Endothelial cell of umbilical vein (primary cell): ENCODE data around the gene EHMT1. TPM values are rescaled to one million over a fixed set of nuclear protein-coding genes. Genes with fewer than 3 reads are reported as not detected.
"Not testable (repeated sequence)": the region's sequence is repeated elsewhere in the genome, so short reads cannot be mapped to it uniquely, and the experiment has no call there.

Experiments
- BruUV-seq: library from RNA; stranded (reverse); fragments of 400-500 nt; replicated peaks from 2 replicates; lab custom pipeline; 2021; lab: Mats Ljungman, UMichigan
- CTCF ChIA-PET: fragments of 300-600, 350-600 bp; sonication (Branson Sonifier 250); formaldehyde crosslinking; loops from one replicate; lab custom pipeline; 2021; ENCODE audit warnings: antibody characterized with exemption, inconsistent platforms; lab: Charles Lee
- POLR2A ChIA-PET: fragments of 300-600, 350-600 bp; sonication (Branson Sonifier 250); formaldehyde crosslinking; loops from one replicate; lab custom pipeline; 2021; ENCODE audit warnings: antibody characterized with exemption, inconsistent platforms; lab: Charles Lee
- DNase-seq: peaks from one replicate; pipeline ENCODE4 v3.0.0-alpha.2; 2011; ENCODE audit warnings: low read depth, low spot score
- FAIRE-seq: peaks from 2 replicates; lab custom pipeline; 2011; peaks lifted over from hg19 to GRCh38; lab: Jason Lieb, UNC
- H2AFZ ChIP-seq: 2 replicates; pipeline ENCODE4 v1.6.0; 2012; ENCODE audit warnings: low read depth, low read length, control low read depth, inconsistent platforms
- H3K27ac ChIP-seq: 2 replicates; pipeline ENCODE4 v1.5.1; 2011; ENCODE audit warnings: low read depth, mild to moderate bottlenecking, control low read depth, low read length, moderate library complexity; ENCODE audit not compliant: insufficient read depth
- H3K27me3 ChIP-seq, 2 experiments: 2 replicates each; pipeline versions ENCODE4 v1.6.0 to v1.6.1; 2011; ENCODE audit warnings: low read length in 2 of 2, mixed read lengths in 1 of 2; ENCODE audit not compliant: control insufficient read depth in 2 of 2, insufficient read depth in 2 of 2
- H3K36me3 ChIP-seq, 2 experiments: 2 replicates in 1 of 2; 3 replicates in 1 of 2; pipeline ENCODE4 v1.5.1; 2011; ENCODE audit warnings: low read length in 2 of 2, mild to moderate bottlenecking in 1 of 2, moderate library complexity in 1 of 2; ENCODE audit not compliant: control insufficient read depth in 2 of 2, insufficient read depth in 2 of 2; ENCODE audit errors: extremely low read depth in 1 of 2
- H3K4me1 ChIP-seq: 3 replicates; pipeline ENCODE4 v1.5.1; 2011; ENCODE audit warnings: mild to moderate bottlenecking, low read length; ENCODE audit not compliant: control insufficient read depth, insufficient read depth; ENCODE audit errors: extremely low read depth
- H3K4me2 ChIP-seq: 2 replicates; pipeline ENCODE4 v1.6.1; 2011; ENCODE audit warnings: low read length, control low read depth, mixed read lengths; ENCODE audit not compliant: insufficient read depth
- H3K4me3 ChIP-seq, 3 experiments: fragments of 200-600 bp in 1 of 3; sonication (generic), shearing (Covaris generic) in 1 of 3; replicated peaks in 1 of 3; 2 replicates each; pipeline ENCODE4 v1.5.1; 2011 to 2016; ENCODE audit warnings: control low read depth in 3 of 3, low read length in 3 of 3, mild to moderate bottlenecking in 2 of 3, inconsistent platforms in 1 of 3, low read depth in 1 of 3, moderate library complexity in 1 of 3; ENCODE audit not compliant: insufficient read depth in 1 of 3
- H3K79me2 ChIP-seq: 2 replicates; pipeline ENCODE4 v1.6.0; 2012; ENCODE audit warnings: low read length, inconsistent platforms; ENCODE audit not compliant: control insufficient read depth, insufficient read depth
- H3K9ac ChIP-seq: replicated peaks from 2 replicates; pipeline ENCODE3; 2011; ENCODE audit warnings: low read length, control low read depth; ENCODE audit not compliant: insufficient read depth; ENCODE audit errors: extremely low read depth
- H3K9me1 ChIP-seq: replicated peaks from 3 replicates; pipeline ENCODE4 v1.6.0; 2011; ENCODE audit warnings: mild to moderate bottlenecking, low read length; ENCODE audit not compliant: control insufficient read depth, insufficient read depth; ENCODE audit errors: extremely low read depth
- H3K9me3 ChIP-seq: replicated peaks from 2 replicates; pipeline ENCODE4 v1.5.1; 2012; ENCODE audit warnings: low read length, inconsistent platforms; ENCODE audit not compliant: control insufficient read depth, insufficient read depth
- H4K20me1 ChIP-seq: replicated peaks from 2 replicates; pipeline ENCODE3; 2011; ENCODE audit warnings: mild to moderate bottlenecking, low read length; ENCODE audit not compliant: control insufficient read depth, insufficient read depth; ENCODE audit errors: extremely low read depth
- dilution Hi-C: fragments of 300-500 bp; cut with MboI; formaldehyde crosslinking; loops from one replicate; pipeline ENCODE4 v1.15.0; 2019; ENCODE audit warnings: low sequenced_read_pairs; ENCODE audit not compliant: extremely low pct_ligation_motif_present
- intact Hi-C: fragments of 100-400 bp; cut with micrococcal nuclease; formaldehyde crosslinking; loops from one replicate; pipeline ENCODE4 v1.10.0; 2022
- microRNA counts: library from miRNA; unstranded; fragments of <30 nt; microRNA quantifications from one replicate; lab custom pipeline; 2016
- microRNA-seq: library from miRNA; unstranded; fragments of <30 nt; microRNA quantifications from one replicate; pipeline ENCODE4 v1.2.0, GENCODE V29; 2021; ENCODE audit warnings: borderline number of aligned reads, borderline replicate concordance
- polyA plus RNA-seq, 4 experiments: library from polyadenylated mRNA; depleted of rRNA in 3 of 4; stranded (reverse) in 3 of 4; unstranded in 1 of 4; fragments of >200 nt; gene quantifications; 2 replicates each; pipeline versions ENCODE4 v1.2.1 to v1.2.3, GENCODE V29; 2011 to 2012; ENCODE audit warnings: missing spikeins in 1 of 4
- small RNA-seq: library from RNA; depleted of rRNA; stranded (forward); fragments of <200 nt; gene quantifications from one replicate; pipeline ENCODE3, GENCODE V24; 2012; ENCODE audit warnings: low replicate concordance, low read depth; ENCODE audit not compliant: insufficient read depth, insufficient read length
- total RNA-seq: library from RNA; stranded (reverse); gene quantifications from 2 replicates; pipeline ENCODE4 v1.2.3, GENCODE V29; 2021

EHMT1 gene
- total and polyA plus RNA-seq, 2 donors (not counting 3 experiments of a cell fraction or from before 2014, with no cell fraction given): 48.2 to 104 TPM

DNA sequence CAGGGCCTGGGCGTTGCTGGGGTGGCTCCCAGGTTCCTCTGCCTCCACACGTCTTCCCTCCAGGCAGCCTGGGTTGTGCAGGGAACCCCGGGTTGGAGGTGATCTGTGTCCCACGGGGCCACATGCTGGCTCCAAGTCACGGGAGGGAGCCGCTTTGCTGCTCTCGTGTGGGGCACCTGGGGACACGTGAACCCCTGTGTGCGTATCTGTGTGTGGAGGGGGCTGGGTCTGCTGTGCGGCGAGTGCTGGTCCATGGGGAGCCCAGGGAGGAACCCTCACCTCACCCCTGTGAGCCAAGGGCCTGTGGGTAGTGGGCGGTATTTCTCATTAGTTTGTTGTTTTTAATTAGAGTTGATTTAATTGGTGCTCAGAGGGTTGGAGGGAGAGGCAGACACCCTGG is 266.3 kb downstream of the EHMT1 start:
- H3K4me2 ChIP-seq, H3K4me1 ChIP-seq, POLR2A ChIA-PET, H3K79me2 ChIP-seq, H4K20me1 ChIP-seq, H2AFZ ChIP-seq, CTCF ChIA-PET, DNase-seq, intact Hi-C loops, H3K9me3 ChIP-seq, H3K9me1 ChIP-seq, BruUV-seq, H3K27me3 ChIP-seq, H3K4me3 ChIP-seq, dilution Hi-C loops, H3K27ac ChIP-seq, FAIRE-seq, H3K36me3 ChIP-seq, H3K9ac ChIP-seq: not testable (repeated sequence)

MicroRNAs within 50 kb of the gene (microRNA counts, 767-probe panel; counts per million panel counts)
- microRNA hsa-miR-602 (lab: Ali Mortazavi, UCI): 723 counts per million, percentile 96 among the panel's probes with 10 or more counts

Small RNAs within 50 kb of the gene (microRNA-seq; reads per million reads assigned to microRNA genes)
- not detected for gene MIR602

Small RNAs within 50 kb of the gene (small RNA-seq; reads per million reads assigned to genes)
- gene MIR602: not detected
- not detected for gene RF00017

Other genes starting within 250 kb of the EHMT1 start
- 26.6 and 30.3 TPM in 2 replicates for gene EXD3, start 195.8 kb upstream of the EHMT1 start, total RNA-seq
- 17.7 and 24.7 TPM in 2 replicates for gene EXD3, start 195.8 kb upstream of the EHMT1 start, polyA plus RNA-seq
- 0.91 and 1.3 TPM in 2 replicates for gene NOXA1, start 195.6 kb upstream of the EHMT1 start, total RNA-seq
- 0.40 and 0.51 TPM in 2 replicates for gene NOXA1, start 195.6 kb upstream of the EHMT1 start, polyA plus RNA-seq
- 0.42 and 0.51 TPM in 2 replicates for gene ENTPD8, start 177.6 kb upstream of the EHMT1 start, total RNA-seq
- 0.44 and 0.45 TPM in 2 replicates for gene ENTPD8, start 177.6 kb upstream of the EHMT1 start, polyA plus RNA-seq
- 43.3 and 45.4 TPM in 2 replicates for gene NSMF, start 159.7 kb upstream of the EHMT1 start, total RNA-seq
- gene NSMF, start 159.7 kb upstream of the EHMT1 start, polyA plus RNA-seq: 53.7 and 66.9 TPM in 2 replicates
- 1.9 TPM in 2 replicates for gene PNPLA7, start 68.6 kb upstream of the EHMT1 start, total RNA-seq
- gene PNPLA7, start 68.6 kb upstream of the EHMT1 start, polyA plus RNA-seq: 1.0 and 1.2 TPM in 2 replicates
- 50.7 and 53.3 TPM in 2 replicates for gene MRPL41, start 67.1 kb upstream of the EHMT1 start, total RNA-seq
- gene MRPL41, start 67.1 kb upstream of the EHMT1 start, polyA plus RNA-seq: 50.4 and 90.1 TPM in 2 replicates
- 43.2 TPM in 2 replicates for gene DPH7, start 40.1 kb upstream of the EHMT1 start, total RNA-seq
- 40.8 and 41.8 TPM in 2 replicates for gene DPH7, start 40.1 kb upstream of the EHMT1 start, polyA plus RNA-seq
- gene ZMYND19, start 28.5 kb upstream of the EHMT1 start, total RNA-seq: 32.6 and 35.4 TPM in 2 replicates
- 22.3 and 22.8 TPM in 2 replicates for gene ZMYND19, start 28.5 kb upstream of the EHMT1 start, polyA plus RNA-seq
- gene ARRDC1, start 13.3 kb upstream of the EHMT1 start, total RNA-seq: 21.5 and 22.5 TPM in 2 replicates
- 51.0 and 64.3 TPM in 2 replicates for gene ARRDC1, start 13.3 kb upstream of the EHMT1 start, polyA plus RNA-seq